Measurements from ENCODE around the gene TNRC18.

The TNRC18 gene

GRCh38 chr7:5430612-5430947 lies 6.9 kb upstream of the TNRC18 start:
- no peak overlapping the region for H2AFZ ChIP-seq (ENCODE audit: low read depth, low read length)
- H3K36me3 ChIP-seq (ENCODE audit: control insufficient read depth in 1 of 2, insufficient read depth in 2 of 2, low read depth in 1 of 2, low read length in 2 of 2), result peaks cover 12 to 14% of the 10 kb centered on the region in 2 experiments
- no peak overlapping the region for H4K8ac ChIP-seq (ENCODE audit: low read length)
- H3K23ac ChIP-seq (ENCODE audit: low read length in 2 of 2), result peak overlapping the region in 1 of 2 experiments; percentile 54
- H3K4me3 ChIP-seq (ENCODE audit: insufficient read depth in 1 of 2, low read depth in 1 of 2, low read length in 2 of 2), result peak overlapping the region in 1 of 2 experiments; percentile 91
- H4K91ac ChIP-seq (ENCODE audit: low read length), result peak overlapping the region; percentile 35
- H2BK5ac ChIP-seq (ENCODE audit: low read depth, low read length, poor library complexity, severe bottlenecking), result no peak overlapping the region
- H2BK12ac ChIP-seq (ENCODE audit: low read length in 2 of 2), result peak overlapping the region in 1 of 2 experiments; percentile 92
- H3K9ac ChIP-seq (ENCODE audit: low read length), result peak overlapping the region; percentile 100
- H3K18ac ChIP-seq (ENCODE audit: low read depth in 1 of 2, low read length in 2 of 2), result peak overlapping the region; percentile 50 to 79
- no peaks in the 10 kb centered on the region for H3K27me3 ChIP-seq (ENCODE audit: control insufficient read depth in 1 of 2, insufficient read depth in 1 of 2, low read length in 2 of 2)
- peak overlapping the region; percentile 19 to 29 for H3K4ac ChIP-seq (ENCODE audit: low read depth in 1 of 2, low read length in 2 of 2)
- peaks cover 33% of the 10 kb centered on the region for H3K4me1 ChIP-seq (ENCODE audit: control insufficient read depth, insufficient read depth, low read depth, low read length)
- H2AK5ac ChIP-seq (ENCODE audit: low read length, severe bottlenecking), result peak overlapping the region; percentile 57
- peak overlapping the region in 1 of 2 experiments; percentile 84 for H3K14ac ChIP-seq (ENCODE audit: low read length in 2 of 2)
- no peak overlapping the region for H3K4me2 ChIP-seq (ENCODE audit: low read length, poor library complexity, severe bottlenecking)
- peaks cover 27% of the 10 kb centered on the region for H3K79me1 ChIP-seq (replicated peaks; ENCODE audit: low read length, poor library complexity, severe bottlenecking)
- no peak for DNase-seq
- no peak overlapping the region for H2BK120ac ChIP-seq (ENCODE audit: low read depth, low read length)
- H2BK15ac ChIP-seq (ENCODE audit: low read depth, poor library complexity, severe bottlenecking), result no peak overlapping the region
- 95% methylated on average over 5 of the region's 5 CpGs for WGBS
- H3K27ac ChIP-seq (ENCODE audit: low read length, poor library complexity, severe bottlenecking), result no peak overlapping the region
- peaks cover 6% of the 10 kb centered on the region for H3K9me3 ChIP-seq (ENCODE audit: control insufficient read depth, low read length)

DNA sequence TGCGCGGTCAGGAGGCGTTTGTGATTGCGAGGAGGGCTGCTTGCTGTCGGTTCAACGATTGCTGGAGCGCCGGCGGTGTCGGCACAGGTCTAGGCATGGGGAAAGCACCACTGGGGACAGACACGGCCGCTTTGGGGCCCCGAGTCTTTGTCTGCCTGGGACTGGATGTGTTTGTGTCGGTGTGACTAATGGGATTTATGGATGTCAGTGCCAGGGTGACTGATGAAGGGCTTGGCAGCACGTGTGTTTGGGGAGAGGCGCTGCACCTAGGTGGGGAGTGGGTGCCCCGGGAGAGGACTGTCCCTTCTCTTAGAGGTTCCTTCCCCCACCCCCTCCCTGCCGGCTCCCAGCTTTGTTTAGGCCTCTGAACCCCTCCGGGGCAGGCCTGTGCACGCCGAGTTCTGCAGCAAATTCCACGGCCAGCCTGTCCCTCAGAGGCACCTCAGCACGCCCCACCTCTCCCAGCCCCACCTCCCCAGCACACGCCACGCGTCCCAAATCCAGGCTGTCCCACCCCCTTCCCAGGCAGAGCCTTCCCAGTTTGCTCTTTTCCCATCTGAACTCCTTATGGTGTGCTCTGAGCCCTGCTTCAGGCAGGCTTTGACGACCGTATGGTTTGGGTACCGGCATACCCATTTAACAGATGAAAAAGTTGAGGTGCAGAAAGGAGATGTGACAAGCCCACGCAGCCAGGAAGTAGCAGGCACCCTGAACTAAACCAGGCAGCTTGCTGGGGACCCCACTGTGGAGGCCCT lies 6.4 kb upstream of the TNRC18 start:
- Histone ChIP-seq H3K23ac (ENCODE audit: low read length in 2 of 2) (no peak overlapping the region), H3K9ac (ENCODE audit: low read length) (peak overlapping the region; percentile 100), H3K14ac (ENCODE audit: low read length in 2 of 2) (peak overlapping the region in 1 of 2 experiments; percentile 84), H4K8ac (ENCODE audit: low read length) (peak overlapping the region; percentile 4), H2AFZ (ENCODE audit: low read depth, low read length) (no peak overlapping the region), H2BK12ac (ENCODE audit: low read length in 2 of 2) (peak overlapping the region in 1 of 2 experiments; percentile 92), H3K79me1 (replicated peaks; ENCODE audit: low read length, poor library complexity, severe bottlenecking) (peaks cover 23% of the 10 kb centered on the region), H3K4ac (ENCODE audit: low read depth in 1 of 2, low read length in 2 of 2) (peak overlapping the region; percentile 29 to 77), H2BK120ac (ENCODE audit: low read depth, low read length) (no peak overlapping the region), H3K18ac (ENCODE audit: low read depth in 1 of 2, low read length in 2 of 2) (peak overlapping the region; percentile 50 to 79), H3K9me3 (ENCODE audit: control insufficient read depth, low read length) (peaks cover 6% of the 10 kb centered on the region), H3K27ac (ENCODE audit: low read length, poor library complexity, severe bottlenecking) (peak overlapping the region; percentile 96), H2BK15ac (ENCODE audit: low read depth, poor library complexity, severe bottlenecking) (peak overlapping the region; percentile 44), H3K4me3 (ENCODE audit: insufficient read depth in 1 of 2, low read depth in 1 of 2, low read length in 2 of 2) (peak overlapping the region; percentile 59 to 91), H3K4me1 (ENCODE audit: control insufficient read depth, insufficient read depth, low read depth, low read length) (peaks cover 31% of the 10 kb centered on the region), H4K91ac (ENCODE audit: low read length) (peak overlapping the region; percentile 83), H2AK5ac (ENCODE audit: low read length, severe bottlenecking) (peak overlapping the region; percentile 57), H3K27me3 (ENCODE audit: control insufficient read depth in 1 of 2, insufficient read depth in 1 of 2, low read length in 2 of 2) (no peaks in the 10 kb centered on the region), H2BK5ac (ENCODE audit: low read depth, low read length, poor library complexity, severe bottlenecking) (peak overlapping the region; percentile 33), H3K4me2 (ENCODE audit: low read length, poor library complexity, severe bottlenecking) (peak overlapping the region; percentile 95), H3K36me3 (ENCODE audit: control insufficient read depth in 1 of 2, insufficient read depth in 2 of 2, low read depth in 1 of 2, low read length in 2 of 2) (peaks cover 12 to 14% of the 10 kb centered on the region in 2 experiments)
- WGBS, result 18% methylated on average over 25 of the region's 30 CpGs
- DNase-seq, result no peak

DNA sequence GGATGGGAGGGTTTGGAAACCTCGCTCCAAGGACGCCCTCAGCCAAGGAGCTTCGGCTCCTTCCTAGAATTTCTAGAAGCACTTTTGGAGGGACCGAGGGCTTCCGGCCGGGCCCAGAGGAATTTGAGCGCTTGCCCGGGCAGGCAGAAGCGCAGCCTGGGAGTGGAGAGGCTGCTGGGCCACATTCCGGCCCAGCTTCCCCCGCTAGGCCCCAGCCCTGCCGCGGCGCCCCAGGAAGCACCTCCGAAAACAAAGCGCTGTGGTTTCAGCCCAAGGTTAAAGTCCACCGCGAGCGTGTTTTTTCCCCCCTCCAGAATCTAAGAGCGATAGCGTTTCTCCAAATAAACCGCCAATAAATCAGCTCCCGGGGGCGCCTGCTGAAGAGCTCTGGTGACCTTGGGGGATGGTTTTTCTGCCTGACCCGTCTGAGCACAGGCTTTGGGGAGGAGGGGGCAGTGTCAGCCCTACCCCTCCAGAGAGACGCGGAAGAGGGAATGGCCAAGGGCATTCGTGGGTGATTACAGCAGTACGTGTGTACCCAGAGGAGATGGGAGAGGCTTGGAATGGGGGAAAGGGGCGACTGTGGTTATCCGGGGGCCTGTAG lies 5.7 kb upstream of the TNRC18 start:
- Histone ChIP-seq H3K18ac (ENCODE audit: low read depth in 1 of 2, low read length in 2 of 2) (peak overlapping the region; percentile 92 to 93), H3K14ac (ENCODE audit: low read length in 2 of 2) (peak overlapping the region in 1 of 2 experiments; percentile 84), H3K4me3 (ENCODE audit: insufficient read depth in 1 of 2, low read depth in 1 of 2, low read length in 2 of 2) (peak overlapping the region; percentile 59 to 91), H3K4me1 (ENCODE audit: control insufficient read depth, insufficient read depth, low read depth, low read length) (peaks cover 31% of the 10 kb centered on the region), H3K27ac (ENCODE audit: low read length, poor library complexity, severe bottlenecking) (peak overlapping the region; percentile 96), H2BK120ac (ENCODE audit: low read depth, low read length) (peak overlapping the region; percentile 82), H3K23ac (ENCODE audit: low read length in 2 of 2) (peak overlapping the region; percentile 34 to 82), H3K4ac (ENCODE audit: low read depth in 1 of 2, low read length in 2 of 2) (peak overlapping the region; percentile 94), H3K9me3 (ENCODE audit: control insufficient read depth, low read length) (peaks cover 6% of the 10 kb centered on the region), H3K27me3 (ENCODE audit: control insufficient read depth in 1 of 2, insufficient read depth in 1 of 2, low read length in 2 of 2) (no peaks in the 10 kb centered on the region), H2BK15ac (ENCODE audit: low read depth, poor library complexity, severe bottlenecking) (peak overlapping the region; percentile 44), H4K91ac (ENCODE audit: low read length) (peak overlapping the region; percentile 98), H2AK5ac (ENCODE audit: low read length, severe bottlenecking) (peak overlapping the region; percentile 93), H3K36me3 (ENCODE audit: control insufficient read depth in 1 of 2, insufficient read depth in 2 of 2, low read depth in 1 of 2, low read length in 2 of 2) (peaks cover 10 to 14% of the 10 kb centered on the region in 2 experiments), H2BK5ac (ENCODE audit: low read depth, low read length, poor library complexity, severe bottlenecking) (peak overlapping the region; percentile 33), H3K4me2 (ENCODE audit: low read length, poor library complexity, severe bottlenecking) (peak overlapping the region; percentile 95), H3K9ac (ENCODE audit: low read length) (peak overlapping the region; percentile 100), H2BK12ac (ENCODE audit: low read length in 2 of 2) (peak overlapping the region; percentile 79 to 92), H4K8ac (ENCODE audit: low read length) (peak overlapping the region; percentile 92), H3K79me1 (replicated peaks; ENCODE audit: low read length, poor library complexity, severe bottlenecking) (peaks cover 21% of the 10 kb centered on the region), H2AFZ (ENCODE audit: low read depth, low read length) (no peak overlapping the region)
- under 1% methylated on average over 31 of the region's 31 CpGs for WGBS
- DNase-seq, result peak; percentile 80
